Keratinocyte (primary cell): ENCODE measurements around the gene PSD2. TPM values are rescaled to one million over a fixed set of nuclear protein-coding genes. Genes with fewer than 3 reads are reported as not detected.
A peak's percentile ranks its signal among the peaks of the same experiment; 100 is the strongest.

Experiments used
- DNase-seq: peaks from one replicate; pipeline ENCODE4 v3.0.0-alpha.2; 2011; ENCODE audit warnings: low read depth, missing footprints, low spot score
- FAIRE-seq: peaks from 2 replicates; lab custom pipeline; 2011; peaks lifted over from hg19 to GRCh38; lab: Jason Lieb, UNC
- H2AFZ ChIP-seq: 2 replicates; pipeline ENCODE4 v1.6.0; 2012; ENCODE audit warnings: low read length, control low read depth, inconsistent platforms; ENCODE audit not compliant: control insufficient read depth
- H3K27ac ChIP-seq: 2 replicates; pipeline ENCODE4 v1.5.1; 2011; ENCODE audit warnings: low read length; ENCODE audit not compliant: control insufficient read depth, insufficient read depth
- H3K27me3 ChIP-seq: 3 replicates; pipeline ENCODE4 v1.6.0; 2011; ENCODE audit warnings: low read length; ENCODE audit not compliant: control insufficient read depth, insufficient read depth; ENCODE audit errors: extremely low read depth
- H3K36me3 ChIP-seq, 2 experiments: 2 replicates in 1 of 2; 3 replicates in 1 of 2; pipeline ENCODE4 v1.5.1; 2011; ENCODE audit warnings: low read length in 2 of 2, mild to moderate bottlenecking in 1 of 2; ENCODE audit not compliant: control insufficient read depth in 2 of 2, insufficient read depth in 2 of 2; ENCODE audit errors: extremely low read depth in 1 of 2
- H3K4me1 ChIP-seq: 3 replicates; pipeline ENCODE4 v1.5.1; 2011; ENCODE audit warnings: low read length; ENCODE audit not compliant: control insufficient read depth, insufficient read depth; ENCODE audit errors: extremely low read depth
- H3K4me2 ChIP-seq: 3 replicates; pipeline ENCODE4 v1.6.0; 2011; ENCODE audit warnings: low read depth, low read length; ENCODE audit not compliant: control insufficient read depth, insufficient read depth; ENCODE audit errors: extremely low read depth
- H3K4me3 ChIP-seq, 3 experiments: fragments of 200-600 bp in 1 of 3; sonication (generic) in 1 of 3; 2 replicates in 2 of 3; 3 replicates in 1 of 3; pipeline ENCODE4 v1.5.1; 2011 to 2016; ENCODE audit warnings: low read length in 3 of 3, mild to moderate bottlenecking in 3 of 3, control low read depth in 2 of 3, inconsistent platforms in 1 of 3, low read depth in 1 of 3, mixed read lengths in 1 of 3, mixed run types in 1 of 3, moderate library complexity in 1 of 3; ENCODE audit not compliant: control insufficient read depth in 2 of 3, insufficient read depth in 2 of 3; ENCODE audit errors: extremely low read depth in 1 of 3
- H3K79me2 ChIP-seq: 2 replicates; pipeline ENCODE4 v1.6.0; 2012; ENCODE audit warnings: low read length; ENCODE audit not compliant: control insufficient read depth, insufficient read depth
- H3K9ac ChIP-seq: 3 replicates; pipeline ENCODE4 v1.6.0; 2011; ENCODE audit warnings: low read length; ENCODE audit not compliant: control insufficient read depth, insufficient read depth; ENCODE audit errors: extremely low read depth
- H3K9me1 ChIP-seq: 3 replicates; pipeline ENCODE4 v1.6.0; 2011; ENCODE audit warnings: low read length; ENCODE audit not compliant: control insufficient read depth, insufficient read depth; ENCODE audit errors: extremely low read depth
- H3K9me3 ChIP-seq: 2 replicates; pipeline ENCODE4 v1.5.1; 2012; ENCODE audit warnings: low read depth, low read length; ENCODE audit not compliant: control insufficient read depth
- H4K20me1 ChIP-seq: 3 replicates; pipeline ENCODE4 v1.6.0; 2011; ENCODE audit warnings: low read length; ENCODE audit not compliant: control insufficient read depth, insufficient read depth; ENCODE audit errors: extremely low read depth
- CTCF ChIP-seq, 3 experiments: IDR thresholded peaks in 1 of 3; conservative IDR thresholded peaks in 1 of 3; optimal IDR thresholded peaks in 1 of 3; 2 replicates in 2 of 3; 3 replicates in 1 of 3; pipeline versions ENCODE3 to v1.5.1; 2011; ENCODE audit warnings: low read length in 3 of 3, mild to moderate bottlenecking in 3 of 3, moderate library complexity in 2 of 3, control low read depth in 1 of 3, inconsistent platforms in 1 of 3; ENCODE audit not compliant: insufficient read depth in 2 of 3; ENCODE audit errors: extremely low read depth in 1 of 3
- EZH2 ChIP-seq: IDR thresholded peaks from one replicate; pipeline ENCODE4 v1.6.1; 2012; ENCODE audit warnings: inconsistent platforms, mild to moderate bottlenecking, low read length, moderate library complexity
- dilution Hi-C: fragments of 300-500 bp; cut with MboI; formaldehyde crosslinking; loops from one replicate; pipeline ENCODE4 v1.7.0; 2020; ENCODE audit warnings: low sequenced_read_pairs; ENCODE audit not compliant: extremely low pct_ligation_motif_present
- polyA plus RNA-seq, 5 experiments: library from polyadenylated mRNA; depleted of rRNA in 3 of 5; stranded (reverse) in 3 of 5; stranded (forward) in 1 of 5; unstranded in 1 of 5; fragments of >200 nt; gene quantifications; 1 replicate in 1 of 5; 2 replicates in 3 of 5; 3 replicates in 1 of 5; pipeline versions ENCODE4 v1.2.1 to v1.2.3, GENCODE V29; 2011 to 2012; ENCODE audit warnings: missing spikeins in 2 of 5, low read depth in 1 of 5, low replicate concordance in 1 of 5

PSD2 gene
- polyA plus RNA-seq, 1 donor (not counting 4 experiments of a cell fraction or from before 2014, with no cell fraction given), result not detected

- H3K9ac ChIP-seq, result peak overlapping the region; percentile 78
- H3K36me3 ChIP-seq, result no peaks in the 10 kb centered on the region
- dilution Hi-C loops, result no loop called here
- no peaks in the 10 kb centered on the region for H3K79me2 ChIP-seq
- TF ChIP-seq CTCF (optimal IDR thresholded peaks at IDR 0.05 in 1 of 3, IDR thresholded peaks at IDR 0.05 in 1 of 3, conservative IDR thresholded peaks at IDR 0.05 in 1 of 3; ENCODE audit: extremely low read depth in 1 of 3, insufficient read depth in 2 of 3, low read length in 3 of 3), result peak; percentile 77 to 97 (median 92)
- TF ChIP-seq EZH2, result no peak
- H3K4me2 ChIP-seq, result peak overlapping the region; percentile 100
- peak; percentile 17 for FAIRE-seq
- H3K9me3 ChIP-seq, result no peaks in the 10 kb centered on the region
- peak overlapping the region; percentile 36 for H3K27ac ChIP-seq
- peaks cover 7% of the 10 kb centered on the region for H3K4me1 ChIP-seq
- no peak for DNase-seq
- H3K9me1 ChIP-seq, result no peaks in the 10 kb centered on the region
- peak overlapping the region; percentile 47 to 86 (median 84) for H3K4me3 ChIP-seq
- peaks cover 2% of the 10 kb centered on the region for H4K20me1 ChIP-seq
- peak overlapping the region; percentile 99 for H2AFZ ChIP-seq
- peaks cover 2% of the 10 kb centered on the region for H3K27me3 ChIP-seq
Observed at GRCh38 chr5:139787568-139788293, 7.9 kb upstream of the PSD2 start.

GRCh38 chr5:139788294-139788910, 7.2 kb upstream of the PSD2 start:
- peaks cover 7% of the 10 kb centered on the region for H3K4me1 ChIP-seq
- H3K9ac ChIP-seq, result no peak overlapping the region
- H4K20me1 ChIP-seq, result peaks cover 2% of the 10 kb centered on the region
- DNase-seq, result no peak
- no peaks in the 10 kb centered on the region for H3K9me3 ChIP-seq
- peak overlapping the region; percentile 37 for H3K4me2 ChIP-seq
- H2AFZ ChIP-seq, result peak overlapping the region; percentile 43
- no peaks in the 10 kb centered on the region for H3K79me2 ChIP-seq
- dilution Hi-C loops, result no loop called here
- no peak overlapping the region for H3K27ac ChIP-seq
- TF ChIP-seq EZH2 (no peak), CTCF (optimal IDR thresholded peaks at IDR 0.05 in 1 of 3, IDR thresholded peaks at IDR 0.05 in 1 of 3, conservative IDR thresholded peaks at IDR 0.05 in 1 of 3; ENCODE audit: extremely low read depth in 1 of 3, insufficient read depth in 2 of 3, low read length in 3 of 3) (no peak)
- FAIRE-seq, result no peak
- no peaks in the 10 kb centered on the region for H3K36me3 ChIP-seq
- no peak overlapping the region for H3K4me3 ChIP-seq
- no peaks in the 10 kb centered on the region for H3K9me1 ChIP-seq
- H3K27me3 ChIP-seq, result no peaks in the 10 kb centered on the region
